Measurements from ENCODE around the gene CNN2.

- TF ChIP-seq CTCF (IDR thresholded peaks at IDR 0.05; ENCODE audit: poor library complexity, severe bottlenecking) (no peak), EP300 (conservative IDR thresholded peaks at IDR 0.05; ENCODE audit: poor library complexity, severe bottlenecking) (no peak), SMC3 (conservative IDR thresholded peaks at IDR 0.05; ENCODE audit: poor library complexity) (no peak), POLR2AphosphoS5 (IDR thresholded peaks at IDR 0.05) (no peak), EZH2 (IDR thresholded peaks at IDR 0.05; ENCODE audit: borderline replicate concordance, insufficient read depth, low read length, poor library complexity, severe bottlenecking) (no peak), TAF1 (IDR thresholded peaks at IDR 0.05; ENCODE audit: low read depth) (no peak), REST (IDR thresholded peaks at IDR 0.05; ENCODE audit: borderline replicate concordance) (no peak), RAD21 (conservative IDR thresholded peaks at IDR 0.05) (no peak)
These were observed 38.3 kb upstream of the CNN2 start for GRCh38 chr19:988081-988480.

All from neural cell (in vitro differentiated cells).